ENCODE results near the gene WNT5A.
"Not testable (repeated sequence)": the region's sequence is repeated elsewhere in the genome, so short reads cannot be mapped to it uniquely, and the experiment has no call there.

Gene WNT5A

DNA sequence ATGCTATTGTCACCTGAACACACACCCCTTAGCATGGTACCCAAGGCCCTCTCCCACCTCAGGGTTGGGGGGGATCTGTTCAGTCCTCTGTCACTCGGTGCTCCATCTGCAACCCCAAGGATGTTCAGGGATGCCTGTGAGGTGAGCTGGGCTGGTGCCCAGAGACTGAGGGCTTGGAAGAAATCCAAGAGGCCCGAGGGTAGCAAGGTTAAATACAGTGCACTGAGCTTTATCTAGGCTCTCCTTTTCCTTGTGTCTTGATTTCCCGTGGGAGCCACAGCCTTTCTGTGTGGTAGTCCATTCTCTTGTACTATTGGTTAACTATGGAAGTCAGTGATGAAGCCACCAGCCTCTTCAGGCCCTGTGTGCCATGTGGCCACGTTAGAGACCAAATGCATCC is 18.7 kb upstream of the WNT5A start:
- no peak for DNase-seq (ENCODE audit: low read depth)

DNA sequence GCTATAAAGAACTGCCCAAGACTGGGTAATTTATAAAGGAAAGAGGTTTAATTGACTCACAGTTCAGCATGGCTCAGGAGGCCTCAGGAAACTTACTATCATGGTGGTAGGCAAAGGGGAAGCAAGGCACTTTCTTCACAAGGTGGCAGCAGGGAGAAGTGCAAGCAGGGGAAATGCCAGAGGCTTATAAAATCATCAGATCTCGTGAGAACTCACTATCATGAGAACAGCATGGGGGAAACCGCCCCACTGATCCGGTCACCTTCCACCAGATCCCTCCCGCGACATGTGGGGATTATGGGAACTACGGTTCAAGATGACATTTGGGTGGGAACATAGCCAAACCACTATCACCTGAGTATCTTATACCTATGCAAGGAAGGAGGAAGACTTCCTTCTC is 18.0 kb upstream of the WNT5A start:
- not testable (repeated sequence) for DNase-seq (ENCODE audit: low read depth)

DNA sequence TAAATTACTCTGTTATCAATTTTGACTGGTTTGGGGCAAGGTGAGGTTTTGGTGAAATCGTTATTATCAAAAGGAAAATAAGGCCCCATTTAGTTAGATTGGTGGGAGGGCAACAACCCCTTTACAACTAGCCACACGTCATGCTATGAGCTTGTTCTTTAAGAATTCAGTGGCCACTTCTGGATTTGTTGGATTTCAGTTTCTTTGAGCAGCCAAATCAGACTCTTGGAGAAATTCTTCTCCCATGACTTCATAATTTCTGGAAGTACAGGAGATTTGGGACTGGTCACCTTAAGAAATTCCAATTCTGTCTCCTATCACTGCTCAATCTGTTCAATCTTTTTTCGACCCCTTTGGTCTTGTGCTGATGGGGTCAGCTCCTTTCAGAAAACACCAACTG is 14.8 kb upstream of the WNT5A start:
- DNase-seq (ENCODE audit: low read depth): no peak

DNA sequence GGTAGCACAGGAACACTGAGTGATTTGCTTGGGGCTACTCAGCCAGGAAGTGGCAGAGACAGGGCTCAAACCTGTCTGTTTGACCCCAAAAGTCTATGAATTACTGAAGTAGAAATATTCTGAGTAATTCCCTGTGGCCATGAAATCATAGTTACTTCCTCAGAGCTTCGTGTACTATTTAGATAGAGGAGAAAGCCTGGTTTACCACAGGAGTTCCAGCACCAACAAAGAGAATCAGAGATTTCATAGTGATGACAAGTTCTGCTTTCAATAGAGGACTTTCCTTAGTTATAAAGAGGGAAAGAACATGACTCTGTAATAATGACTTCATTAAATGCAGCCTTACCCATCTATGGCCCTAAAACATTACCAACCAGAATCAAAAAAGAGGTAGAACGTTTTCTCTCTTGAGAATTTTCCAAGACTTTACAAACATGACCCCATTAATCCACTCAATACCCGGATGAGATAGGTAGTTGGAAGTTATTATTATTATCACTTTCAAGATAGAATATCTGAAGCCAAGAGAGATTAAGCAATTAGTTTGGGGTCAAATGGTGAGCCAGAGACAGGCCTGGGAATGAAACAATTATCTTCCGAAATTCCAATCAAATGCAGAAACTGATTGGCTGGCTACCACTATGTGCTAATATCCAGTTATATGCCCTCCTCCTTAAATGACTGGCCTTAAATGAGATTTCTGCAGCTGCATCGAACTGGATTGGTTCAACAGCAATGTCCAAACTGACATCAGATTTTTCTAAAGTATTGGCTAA is 13.6 kb upstream of the WNT5A start:
- DNase-seq (ENCODE audit: low read depth): no peak

DNA sequence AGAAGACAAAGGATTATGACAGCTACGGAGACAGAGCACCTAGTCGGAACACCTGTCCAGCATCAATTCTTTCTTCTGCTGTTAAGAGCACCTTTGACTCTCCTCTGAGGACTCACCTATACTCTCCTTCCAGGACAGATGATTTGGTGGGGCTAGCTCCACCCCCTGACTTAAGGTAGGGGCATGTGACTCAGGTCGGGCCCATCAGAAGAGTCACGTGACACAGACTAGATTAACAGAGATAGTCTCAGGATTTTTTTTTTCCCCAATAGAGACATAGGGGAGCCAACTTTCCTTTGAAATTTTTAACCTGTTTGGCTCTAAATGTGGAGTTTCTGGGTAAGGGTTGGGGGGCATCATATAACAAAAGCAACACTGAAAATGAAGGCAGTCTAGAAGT is 11.4 kb upstream of the WNT5A start:
- DNase-seq (ENCODE audit: low read depth): no peak

DNA sequence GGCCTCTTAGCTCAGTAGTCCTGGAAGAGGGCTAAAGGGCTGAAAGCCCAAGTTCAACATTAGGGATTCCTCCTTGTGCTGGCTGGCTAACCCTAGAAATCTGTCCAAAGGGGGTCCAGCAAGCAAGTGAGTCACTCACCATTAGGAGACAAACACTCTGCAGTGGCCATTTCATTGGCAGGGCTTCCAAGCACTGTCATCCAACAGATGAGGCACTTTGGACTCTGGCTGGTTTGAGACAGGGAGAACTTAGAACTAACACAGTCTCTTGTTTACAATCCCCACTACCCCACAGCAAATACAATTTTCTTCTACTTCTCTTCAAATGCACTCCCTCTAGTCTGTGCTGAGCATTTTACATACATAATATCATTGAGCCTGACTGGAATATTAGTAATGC is 10.1 kb upstream of the WNT5A start:
- no peak for DNase-seq (ENCODE audit: low read depth)

DNA sequence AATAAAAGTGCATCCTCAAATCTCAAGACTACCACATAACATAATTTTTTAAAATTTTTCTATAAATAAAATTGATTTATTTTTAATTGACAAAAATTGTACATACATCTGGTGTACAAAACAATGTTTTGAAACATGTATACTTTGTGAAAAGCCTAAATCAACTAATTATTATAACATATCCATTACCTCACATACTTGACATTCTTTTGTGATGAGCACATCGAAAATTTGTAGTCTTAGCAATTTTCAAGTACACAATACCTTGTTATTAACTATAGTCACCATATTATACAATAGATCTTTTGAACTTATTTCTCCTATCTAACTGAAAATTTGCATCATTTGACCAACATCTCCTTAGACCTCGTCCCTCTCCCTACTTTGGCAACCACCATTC is 7.9 kb upstream of the WNT5A start:
- DNase-seq (ENCODE audit: low read depth): no peak

DNA sequence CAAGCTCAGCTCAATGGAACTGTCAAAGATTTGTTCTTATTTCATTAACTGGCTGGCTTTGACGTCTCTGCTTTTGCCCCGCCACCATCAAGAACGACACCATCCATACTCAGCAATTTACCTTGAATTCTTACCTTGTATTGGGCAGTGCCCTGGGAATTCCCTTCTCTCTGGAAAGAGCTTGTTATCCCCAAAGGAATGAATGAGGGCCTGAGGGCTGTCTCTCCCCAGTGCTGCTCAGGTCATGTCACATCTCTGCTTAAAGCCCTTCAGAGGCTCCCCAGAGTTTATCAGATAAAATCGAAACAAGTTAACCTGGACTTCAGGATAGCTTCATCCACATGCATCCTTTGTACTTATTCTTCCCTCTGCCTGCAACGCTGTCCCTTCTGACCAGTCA is 5.9 kb upstream of the WNT5A start:
- no peak for DNase-seq (ENCODE audit: low read depth)

DNA sequence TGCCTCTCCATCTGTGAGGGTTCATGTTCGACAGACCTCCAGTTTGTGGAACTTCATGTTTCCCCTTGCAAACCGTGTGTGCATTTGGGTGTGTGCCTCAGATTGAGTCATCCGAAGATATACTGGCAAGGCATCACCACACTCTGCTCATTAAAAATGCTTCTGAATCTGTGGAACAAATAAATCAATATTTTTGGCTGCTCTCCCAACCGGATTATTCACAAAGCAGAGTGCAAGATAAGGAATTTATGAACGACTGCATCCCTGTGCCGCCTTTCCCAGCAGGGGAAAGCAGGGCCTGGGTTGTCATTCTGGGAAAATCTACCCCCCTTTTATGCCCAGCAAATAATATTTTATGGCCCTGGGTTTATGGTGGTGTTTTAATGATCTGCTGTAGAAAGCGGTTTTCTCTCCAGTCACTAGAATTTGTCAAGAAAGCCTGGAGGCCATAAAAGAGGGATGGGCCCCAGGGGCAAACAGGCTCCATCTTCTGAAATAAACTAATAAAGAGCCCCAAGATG is 4.2 kb upstream of the WNT5A start:
- DNase-seq (ENCODE audit: low read depth): no peak

DNA sequence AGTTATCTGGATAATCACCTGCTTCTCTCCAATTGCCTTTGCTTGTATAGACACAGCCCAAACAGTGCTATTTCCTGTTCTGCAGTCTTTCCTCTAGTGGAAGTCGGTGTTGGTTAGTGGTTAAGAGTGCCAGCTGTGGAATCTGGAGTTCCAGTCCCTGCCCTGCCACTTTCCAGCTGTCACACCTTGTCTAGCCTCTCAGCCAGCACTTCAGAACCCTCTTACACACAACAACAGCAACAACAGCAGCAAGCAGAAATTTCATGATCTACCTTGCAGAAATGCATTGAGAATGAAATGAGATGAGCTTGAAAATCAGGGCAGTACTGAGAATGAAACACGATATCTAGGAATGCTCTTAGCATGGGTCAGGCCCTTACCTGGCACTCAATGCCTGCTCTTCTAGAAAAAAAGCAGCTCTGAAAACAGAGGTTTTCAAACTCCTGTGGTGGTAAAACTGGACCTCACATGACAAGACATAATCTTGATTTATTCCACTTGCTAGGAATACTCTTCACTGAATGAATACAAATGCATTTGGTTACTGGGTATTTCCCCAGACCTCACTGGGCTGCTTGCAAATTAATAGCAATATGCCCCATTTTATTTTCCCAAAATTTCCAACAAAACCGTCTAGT is 3.3 kb upstream of the WNT5A start:
- DNase-seq (ENCODE audit: low read depth): no peak

DNA sequence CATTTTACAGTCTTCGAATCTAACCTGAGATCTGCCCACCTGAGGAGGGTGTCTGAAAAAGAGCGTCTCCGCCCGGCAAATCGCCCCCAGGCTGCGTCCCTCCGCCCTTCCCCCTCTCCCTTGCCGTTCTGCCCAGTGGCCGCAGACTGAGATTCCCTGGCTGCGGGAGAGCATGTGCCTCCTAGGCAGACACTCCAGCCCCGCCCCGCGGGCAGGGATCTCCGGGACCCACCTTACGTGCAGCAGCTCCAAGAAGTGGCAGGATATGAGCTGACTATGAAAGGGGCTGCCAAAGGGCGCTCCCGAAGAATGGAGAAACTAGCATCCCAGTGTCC is 2.7 kb upstream of the WNT5A start:
- no peak for DNase-seq (ENCODE audit: low read depth)

DNA sequence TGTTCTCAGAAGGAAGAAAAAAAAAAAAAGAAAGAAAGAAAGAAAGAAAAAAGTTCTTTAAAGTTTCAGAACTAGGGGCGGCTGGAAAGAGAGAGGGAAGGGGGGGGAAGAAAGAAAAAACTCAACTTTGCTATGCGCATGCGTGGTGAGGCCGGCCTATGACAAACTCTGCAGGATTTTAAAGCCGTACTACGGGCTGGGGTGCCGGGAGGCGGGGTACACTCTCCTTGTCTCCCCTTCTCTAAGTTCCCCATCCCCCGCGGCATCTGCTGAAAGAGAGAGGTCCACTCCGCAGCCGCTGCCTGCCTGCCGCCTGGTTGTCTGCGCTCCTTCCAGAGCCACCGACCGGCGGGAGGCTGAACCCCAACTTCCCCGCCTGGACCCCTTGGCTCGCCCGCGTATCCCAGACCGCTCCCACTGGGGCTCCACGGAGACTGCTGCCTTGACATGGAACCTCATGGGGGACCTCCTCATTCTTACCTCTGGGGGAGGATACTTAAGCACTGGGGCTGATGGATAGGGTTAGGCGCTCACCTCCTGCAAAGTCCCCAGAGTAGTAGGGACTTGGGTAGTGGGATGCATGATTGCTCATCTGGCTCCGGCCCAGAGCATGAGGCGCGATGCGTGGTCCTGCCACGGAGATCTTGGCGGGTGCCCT is 1.4 kb upstream of the WNT5A start:
- DNase-seq (ENCODE audit: low read depth): no peak

DNA sequence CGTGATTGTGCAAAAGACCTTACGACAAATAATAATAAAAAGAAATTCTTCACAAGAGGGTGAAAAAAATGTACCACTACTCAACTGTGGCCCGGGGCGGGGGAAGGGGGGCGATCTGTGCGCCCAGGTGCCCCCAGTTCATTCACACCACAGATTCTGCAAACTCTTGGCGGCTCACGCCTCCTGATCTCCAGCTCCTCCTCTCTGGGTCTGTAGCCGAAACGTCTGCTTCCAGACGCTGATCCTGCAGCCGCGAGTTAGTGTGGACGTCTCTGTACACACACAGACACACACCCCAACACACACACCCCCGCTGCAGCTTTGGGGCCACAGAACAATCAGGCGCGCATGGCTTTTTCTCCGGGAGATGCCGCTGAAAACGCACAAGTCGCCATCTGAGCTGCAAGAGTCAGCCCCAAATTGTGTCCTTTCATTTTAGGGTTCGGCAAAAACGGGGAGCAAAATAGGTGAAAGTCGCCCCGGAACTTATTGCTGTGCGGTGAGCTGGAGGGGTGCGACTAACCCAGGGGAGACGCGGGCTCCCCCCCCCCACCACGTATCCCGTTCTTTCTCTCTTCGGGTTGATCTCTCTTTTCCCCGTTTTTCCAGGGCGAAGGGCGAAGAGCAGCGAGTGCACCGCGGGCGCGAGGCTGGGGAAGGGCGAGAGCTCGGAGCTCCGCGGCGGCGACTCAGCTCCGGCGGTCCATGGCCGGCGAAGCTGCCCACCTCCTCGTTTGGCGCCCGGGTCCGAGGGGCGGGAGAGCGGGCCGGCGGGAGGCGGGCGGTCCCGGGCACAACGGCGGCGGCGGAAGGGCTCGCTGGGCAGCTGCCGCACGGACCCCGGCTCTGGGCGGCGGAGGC is 505 bp upstream of the WNT5A start:
- no peak for DNase-seq (ENCODE audit: low read depth)

DNA sequence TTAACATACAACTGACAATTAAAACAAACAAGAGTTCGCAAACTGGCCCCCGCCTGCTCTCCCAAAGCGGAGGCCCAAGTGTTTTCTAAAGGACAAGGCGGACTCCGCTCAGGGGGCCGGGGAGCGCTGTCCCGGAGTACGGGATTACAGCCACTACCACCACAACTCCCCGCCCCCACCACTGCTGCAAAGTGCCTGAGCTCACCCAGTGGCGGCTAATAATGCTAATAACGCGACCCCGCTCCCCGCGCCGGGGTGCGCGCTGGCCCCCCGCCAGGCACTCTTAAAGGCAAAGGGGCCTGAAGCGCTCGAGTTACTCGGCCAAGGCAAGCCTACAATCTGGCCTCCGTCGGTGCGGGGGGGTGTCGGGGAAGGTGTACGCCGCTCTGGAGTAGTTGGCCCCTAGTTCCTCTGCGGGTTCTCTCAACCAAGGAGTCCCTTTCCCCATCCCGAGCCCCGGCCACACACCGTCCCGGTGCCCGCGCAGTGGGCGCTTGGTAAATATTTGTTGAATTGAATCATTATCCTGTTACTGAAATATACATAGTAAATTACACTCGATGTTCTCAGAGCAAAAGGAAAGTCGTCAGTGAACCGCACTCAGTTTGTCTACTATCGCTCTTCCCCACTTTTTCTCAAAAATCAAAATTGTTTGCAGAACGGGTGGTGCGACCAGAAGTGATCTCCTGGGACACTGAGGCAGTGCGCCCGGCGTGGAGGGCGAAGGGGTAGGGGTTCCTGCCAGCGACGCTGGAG is 827 bp downstream of the WNT5A start:
- no peak for DNase-seq (ENCODE audit: low read depth)

DNA sequence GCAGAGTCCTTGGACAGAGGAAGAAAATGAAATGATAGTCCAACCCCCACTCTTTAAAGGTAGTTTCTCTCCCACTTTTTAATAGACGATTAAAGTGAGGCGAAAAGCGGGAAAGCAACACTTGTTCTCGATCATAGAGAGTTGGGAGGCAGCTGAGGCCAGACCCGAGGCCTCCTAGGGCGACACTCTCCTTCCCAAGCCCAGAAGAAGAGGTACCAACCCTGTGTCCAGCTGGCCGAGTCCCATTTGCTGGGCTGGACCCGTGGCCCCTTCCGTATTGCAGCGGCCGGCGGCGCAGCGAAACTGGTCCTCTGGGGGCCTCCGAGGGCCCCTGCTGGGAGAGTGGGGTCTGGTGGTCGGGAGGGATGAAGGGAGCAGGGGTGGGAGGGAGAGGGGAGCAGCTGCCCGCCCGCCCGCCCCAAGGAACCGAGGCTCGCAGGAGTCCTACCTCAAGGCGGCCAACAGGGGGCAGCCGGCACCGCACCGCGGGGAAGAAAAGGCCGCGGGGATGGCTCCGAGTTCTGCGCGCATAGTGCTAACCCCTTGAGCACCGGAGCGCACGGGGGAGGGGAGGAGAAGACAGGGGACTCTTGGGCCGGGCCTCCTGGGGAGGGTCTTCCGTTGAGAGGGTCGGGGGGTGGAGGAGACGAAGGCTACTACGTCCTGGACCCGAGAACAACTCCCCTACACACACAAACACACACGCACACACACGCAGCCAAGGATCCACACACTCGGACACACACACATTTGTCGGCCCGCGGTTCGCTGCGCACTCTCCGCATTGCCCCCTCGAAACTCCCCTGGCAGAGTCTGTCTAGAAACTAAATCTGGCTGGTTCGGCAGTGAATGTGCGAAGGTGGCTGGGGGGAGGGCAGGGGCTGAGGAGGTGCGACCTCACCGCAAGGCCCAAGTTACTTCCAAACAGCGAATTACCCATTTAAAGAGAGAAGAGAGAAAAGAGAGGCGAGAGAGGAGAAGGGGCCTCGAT is 2.0 kb downstream of the WNT5A start:
- no peak for DNase-seq (ENCODE audit: low read depth)

DNA sequence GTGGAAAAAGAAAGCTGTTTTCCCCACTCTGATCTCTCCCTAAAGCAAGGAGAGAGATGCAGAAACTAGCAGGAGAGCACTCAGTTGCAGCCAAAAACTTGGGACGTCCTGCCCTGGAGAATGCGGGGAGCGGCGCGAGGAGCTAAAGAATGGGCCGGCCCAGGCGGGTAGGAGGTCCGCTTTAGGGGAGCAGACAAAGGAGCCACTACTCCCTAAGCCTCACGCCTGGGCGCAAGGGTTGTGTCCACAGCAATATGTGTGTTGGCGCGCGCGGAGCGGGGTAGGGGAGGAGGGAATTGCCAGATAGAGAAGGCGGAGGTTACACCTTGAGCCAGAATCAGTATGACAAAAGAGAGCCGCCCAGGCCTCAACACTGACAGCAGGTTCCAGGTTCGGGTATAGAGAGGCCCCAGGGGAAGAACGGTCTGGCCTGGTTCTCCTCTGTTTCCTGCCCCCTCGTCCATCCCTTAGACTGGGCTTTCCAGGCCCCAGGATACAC is 2.9 kb downstream of the WNT5A start:
- DNase-seq (ENCODE audit: low read depth): no peak

DNA sequence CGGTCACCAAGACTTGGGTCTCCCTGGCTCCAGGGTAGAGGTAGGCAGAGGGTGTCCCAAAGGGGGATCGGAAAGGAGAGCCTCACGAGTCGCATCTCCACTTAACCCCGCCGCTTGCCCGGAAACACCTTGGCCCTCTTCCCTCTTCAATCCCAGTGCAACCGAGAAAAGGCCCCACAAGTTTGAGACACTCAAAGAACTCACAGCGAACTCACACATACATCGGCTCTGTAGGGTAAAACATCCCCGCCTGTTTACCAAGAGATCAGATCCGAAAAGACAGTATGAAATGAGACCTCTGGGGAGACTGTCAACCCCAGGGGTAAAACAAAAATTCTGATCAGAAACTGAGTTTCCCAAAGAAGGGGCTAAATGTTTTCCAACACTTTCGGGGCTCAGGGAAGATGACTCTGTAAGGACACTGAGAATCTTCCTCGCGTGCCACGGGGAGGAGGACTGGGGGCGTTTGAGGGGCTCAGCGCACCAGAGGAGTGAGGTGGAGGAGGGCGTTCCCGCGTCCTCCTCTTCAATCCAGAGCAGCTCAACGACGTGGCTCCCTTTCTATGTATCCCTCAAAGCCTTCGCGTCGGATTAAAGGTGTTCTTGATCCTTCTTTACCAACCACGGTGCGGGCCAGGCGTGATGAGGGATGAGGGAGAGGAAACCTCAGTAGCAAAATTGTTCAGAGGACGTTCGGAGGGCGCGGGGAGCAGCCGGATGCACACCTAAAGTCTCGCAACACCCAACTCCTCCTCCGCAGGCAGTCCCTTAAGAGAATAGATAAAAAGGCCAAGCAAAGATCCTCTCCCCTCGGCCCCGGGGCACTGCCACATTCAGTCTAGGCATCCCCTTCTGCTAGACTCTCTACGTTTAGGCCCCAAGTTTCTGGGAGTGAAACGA is 3.7 kb downstream of the WNT5A start:
- DNase-seq (ENCODE audit: low read depth): no peak

DNA sequence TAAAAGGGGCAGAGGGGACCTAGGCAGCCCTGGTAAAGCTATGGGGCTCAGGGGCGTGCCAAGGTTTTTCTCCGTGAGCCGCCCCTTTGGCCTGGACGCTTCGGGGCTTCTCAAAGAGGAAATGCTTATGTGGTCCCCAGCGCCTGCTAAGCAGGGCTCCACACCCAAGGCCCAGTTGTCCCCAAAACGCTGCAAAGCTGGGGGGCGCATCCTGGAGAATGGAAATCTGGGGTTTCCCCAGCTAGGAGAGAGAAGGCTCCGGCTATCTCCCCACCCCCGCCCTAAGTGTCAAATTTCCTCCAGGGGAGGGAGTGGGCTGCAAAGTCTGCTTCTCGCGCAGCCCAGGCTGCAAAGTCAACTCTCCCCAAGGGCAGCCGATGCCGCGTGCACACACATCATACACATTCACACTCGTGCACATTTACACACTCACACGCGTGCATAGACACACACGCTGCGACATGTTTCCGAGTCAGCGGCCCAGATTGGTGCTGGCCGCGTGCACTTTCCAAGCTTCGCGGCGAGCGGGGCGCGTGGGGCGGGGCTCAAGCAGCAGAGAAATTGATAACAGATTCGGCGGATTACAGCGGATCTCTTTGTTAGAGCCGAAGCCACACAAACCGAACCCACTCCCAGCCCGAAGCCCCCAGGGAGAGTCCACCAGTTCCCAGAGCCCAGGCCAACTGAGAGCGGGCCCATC is 4.5 kb downstream of the WNT5A start:
- no peak for DNase-seq (ENCODE audit: low read depth)

Measured in stimulated activated CD8-positive, alpha-beta memory T cell treated with anti-CD3 and anti-CD28 coated beads, Interleukin-15, amount 100 ng/mL, for 1 hour (primary cell).